Glomerular endothelial cell (primary cell): ENCODE data around the gene CREB5. TPM values are rescaled to one million over a fixed set of nuclear protein-coding genes. Genes with fewer than 3 reads are reported as not detected.
"Not testable (repeated sequence)": the region's sequence is repeated elsewhere in the genome, so short reads cannot be mapped to it uniquely, and the experiment has no call there.

Experiments
- DNase-seq: peaks from one replicate; pipeline ENCODE4 v3.0.0-alpha.2; 2011; ENCODE audit warnings: low read depth, low spot score; ENCODE audit errors: extremely low read depth
- total RNA-seq: library from RNA; depleted of rRNA; stranded (reverse); fragments of >200 nt; gene quantifications from 2 replicates; pipeline ENCODE4 v1.2.3, GENCODE V29; 2015

CREB5 gene
- total RNA-seq, 1 donor from 2014 or later: 28.7 TPM

GRCh38 chr7:28539289-28539981, 127.1 kb downstream of the CREB5 start:
- no peak for DNase-seq

- DNase-seq: no peak
These were observed 130.1 kb downstream of the CREB5 start for GRCh38 chr7:28542410-28542809.

GRCh38 chr7:28544453-28545117, 132.3 kb downstream of the CREB5 start:
- no peak for DNase-seq

- no peak for DNase-seq
These were observed 133.7 kb downstream of the CREB5 start for GRCh38 chr7:28546067-28546466.

- no peak for DNase-seq
These were observed 134.8 kb downstream of the CREB5 start for GRCh38 chr7:28547115-28547514.

GRCh38 chr7:28548416-28548815, 136.1 kb downstream of the CREB5 start:
- no peak for DNase-seq

GRCh38 chr7:28549998-28550397, 137.7 kb downstream of the CREB5 start:
- DNase-seq: no peak

- no peak for DNase-seq
These were observed 138.4 kb downstream of the CREB5 start for GRCh38 chr7:28550580-28551186.

- no peak for DNase-seq
These were observed 139.0 kb downstream of the CREB5 start for GRCh38 chr7:28551331-28551730.

- not testable (repeated sequence) for DNase-seq
These were observed 139.4 kb downstream of the CREB5 start for GRCh38 chr7:28551766-28552165.

- no peak for DNase-seq
These were observed 142.6 kb downstream of the CREB5 start for GRCh38 chr7:28554802-28555471.

GRCh38 chr7:28556025-28556424, 143.7 kb downstream of the CREB5 start:
- no peak for DNase-seq

- no peak for DNase-seq
These were observed 144.4 kb downstream of the CREB5 start for GRCh38 chr7:28556671-28557070.

GRCh38 chr7:28558236-28558635, 145.9 kb downstream of the CREB5 start:
- no peak for DNase-seq

- DNase-seq: no peak
These were observed 148.4 kb downstream of the CREB5 start for GRCh38 chr7:28560767-28561166.

GRCh38 chr7:28564033-28564432, 151.7 kb downstream of the CREB5 start:
- no peak for DNase-seq

GRCh38 chr7:28564755-28565374, 152.5 kb downstream of the CREB5 start:
- DNase-seq: no peak

GRCh38 chr7:28565980-28566379, 153.7 kb downstream of the CREB5 start:
- DNase-seq: no peak

GRCh38 chr7:28570113-28570969, 158.0 kb downstream of the CREB5 start:
- DNase-seq: no peak

- DNase-seq: no peak
These were observed 158.6 kb downstream of the CREB5 start for GRCh38 chr7:28570970-28571288.
